WTC11 (cell line): Measurements from ENCODE around the gene CD4. TPM values are rescaled to one million over a fixed set of nuclear protein-coding genes. Genes with fewer than 3 reads are reported as not detected.

ENCODE experiments used
- ATAC-seq: fragments of 200-7000 bp; cut with Tn5 transposase; 2 replicates; pipeline ENCODE4 v1.10.0; 2021; ENCODE audit warnings: mild to moderate bottlenecking, moderate library complexity
- CTCF ChIA-PET: fragments of 300-600 bp; sonication (Branson Sonifier 250); formaldehyde crosslinking; loops from one replicate; lab custom pipeline; 2021; ENCODE audit warnings: antibody characterized with exemption; lab: Charles Lee
- POLR2A ChIA-PET: fragments of 350-600 bp; sonication (Branson Sonifier 250); formaldehyde crosslinking; loops from one replicate; lab custom pipeline; 2021; ENCODE audit warnings: antibody characterized with exemption; lab: Charles Lee
- DNase-seq: peaks from one replicate; pipeline ENCODE4 v3.0.0; 2021; ENCODE audit warnings: low spot score
- H3K27ac Mint-ChIP-seq: 2 replicates; pipeline ENCODE4 v1.8.0; 2021; ENCODE audit warnings: mixed read lengths
- H3K27me3 Mint-ChIP-seq: 2 replicates; pipeline ENCODE4 v1.8.0; 2021; ENCODE audit warnings: low read depth, mild to moderate bottlenecking, moderate library complexity, mixed read lengths
- H3K36me3 Mint-ChIP-seq: 2 replicates; pipeline ENCODE4 v1.8.0; 2021; ENCODE audit warnings: mixed read lengths
- H3K4me1 Mint-ChIP-seq: 2 replicates; pipeline ENCODE4 v1.8.0; 2022; ENCODE audit warnings: mixed read lengths
- H3K4me3 Mint-ChIP-seq: 2 replicates; pipeline ENCODE4 v1.8.0; 2021; ENCODE audit warnings: mild to moderate bottlenecking, moderate library complexity, mixed read lengths
- H3K9me3 Mint-ChIP-seq: 2 replicates; pipeline ENCODE4 v1.8.0; 2021; ENCODE audit warnings: mixed read lengths
- ARID4B ChIP-seq: sonication (generic); formaldehyde crosslinking; IDR thresholded peaks from 2 replicates; pipeline ENCODE4 v1.8.0; 2023; ENCODE audit warnings: missing genetic modification reagents, mild to moderate bottlenecking, borderline replicate concordance
- ATF1 ChIP-seq: sonication (generic); formaldehyde crosslinking; IDR thresholded peaks from 2 replicates; pipeline ENCODE4 v1.8.1; 2023; ENCODE audit warnings: mild to moderate bottlenecking, moderate library complexity, missing genetic modification reagents
- CBFB ChIP-seq: sonication (generic); formaldehyde crosslinking; IDR thresholded peaks from 2 replicates; pipeline ENCODE4 v1.8.1; 2022; ENCODE audit warnings: mild to moderate bottlenecking, low read depth, missing genetic modification reagents
- E2F4 ChIP-seq: sonication (generic); formaldehyde crosslinking; IDR thresholded peaks from 2 replicates; pipeline ENCODE4 v1.8.1; 2022; ENCODE audit warnings: low read depth, mild to moderate bottlenecking, moderate library complexity, missing genetic modification reagents, borderline replicate concordance
- ELF4 ChIP-seq: sonication (generic); formaldehyde crosslinking; IDR thresholded peaks from 2 replicates; pipeline ENCODE4 v1.8.1; 2022; ENCODE audit warnings: low read depth, mild to moderate bottlenecking, moderate library complexity, missing genetic modification reagents
- ETV6 ChIP-seq: sonication (generic); formaldehyde crosslinking; IDR thresholded peaks from 2 replicates; pipeline ENCODE4 v1.8.1; 2022; ENCODE audit warnings: mild to moderate bottlenecking, missing genetic modification reagents
- GRHL2 ChIP-seq: fragments of 250-450 bp; sonication (Bioruptor Pico); IDR thresholded peaks from 2 replicates; pipeline ENCODE4 v1.8.0; 2022; ENCODE audit warnings: mild to moderate bottlenecking, moderate library complexity; ENCODE audit not compliant: insufficient replicate concordance, severe bottlenecking
- MAX ChIP-seq: sonication (generic); formaldehyde crosslinking; IDR thresholded peaks from 2 replicates; pipeline ENCODE4 v1.8.0; 2022; ENCODE audit warnings: mild to moderate bottlenecking, missing genetic modification reagents
- MLX ChIP-seq: sonication (generic); formaldehyde crosslinking; IDR thresholded peaks from 2 replicates; pipeline ENCODE4 v1.8.1; 2023; ENCODE audit warnings: mild to moderate bottlenecking, missing genetic modification reagents, moderate library complexity
- MXD4 ChIP-seq: fragments of 250-450 bp; sonication (Bioruptor Pico); IDR thresholded peaks from 2 replicates; pipeline ENCODE4 v1.8.0; 2021; ENCODE audit warnings: mild to moderate bottlenecking, moderate library complexity, borderline replicate concordance
- NFATC4 ChIP-seq: fragments of 250-450 bp; sonication (Bioruptor Pico); IDR thresholded peaks from 2 replicates; pipeline ENCODE4 v1.9.0; 2021; ENCODE audit warnings: mild to moderate bottlenecking
- NR2C2 ChIP-seq: sonication (generic); formaldehyde crosslinking; IDR thresholded peaks from 2 replicates; pipeline ENCODE4 v1.8.0; 2022; ENCODE audit warnings: mild to moderate bottlenecking, missing genetic modification reagents
- NR3C1 ChIP-seq: sonication (generic); formaldehyde crosslinking; conservative IDR thresholded peaks from 2 replicates; pipeline ENCODE4 v1.8.1; 2023; ENCODE audit warnings: low read depth, mild to moderate bottlenecking, missing genetic modification reagents
- STAT6 ChIP-seq: sonication (generic); formaldehyde crosslinking; conservative IDR thresholded peaks from 2 replicates; pipeline ENCODE4 v1.8.1; 2023; ENCODE audit warnings: mild to moderate bottlenecking, low read depth, missing genetic modification reagents, moderate library complexity
- TEAD1 ChIP-seq: sonication (generic); formaldehyde crosslinking; IDR thresholded peaks from 2 replicates; pipeline ENCODE4 v1.8.0; 2022; ENCODE audit warnings: mild to moderate bottlenecking, missing genetic modification reagents
- TEAD4 ChIP-seq: sonication (generic); formaldehyde crosslinking; IDR thresholded peaks from 2 replicates; pipeline ENCODE4 v1.8.0; 2022; ENCODE audit warnings: mild to moderate bottlenecking, missing genetic modification reagents
- ZBTB21 ChIP-seq: sonication (generic); formaldehyde crosslinking; IDR thresholded peaks from 2 replicates; pipeline ENCODE4 v1.8.1; 2023; ENCODE audit warnings: mild to moderate bottlenecking, missing genetic modification reagents, borderline replicate concordance
- ZNF138 ChIP-seq: sonication (generic); formaldehyde crosslinking; conservative IDR thresholded peaks from 2 replicates; pipeline ENCODE4 v1.8.1; 2022; ENCODE audit warnings: mild to moderate bottlenecking, moderate library complexity, missing genetic modification reagents
- ZNF219 ChIP-seq: sonication (generic); formaldehyde crosslinking; IDR thresholded peaks from 2 replicates; pipeline ENCODE4 v1.8.0; 2023; ENCODE audit warnings: missing genetic modification reagents, mild to moderate bottlenecking, borderline replicate concordance
- ZNF317 ChIP-seq: sonication (generic); formaldehyde crosslinking; IDR thresholded peaks from 2 replicates; pipeline ENCODE4 v1.8.1; 2023; ENCODE audit warnings: low read depth, mild to moderate bottlenecking, moderate library complexity, missing genetic modification reagents, borderline replicate concordance
- ZNF416 ChIP-seq: fragments of 250-450 bp; sonication (Bioruptor Pico); IDR thresholded peaks from 2 replicates; pipeline ENCODE4 v1.9.0; 2021; ENCODE audit warnings: mild to moderate bottlenecking, inconsistent platforms
- ZNF671 ChIP-seq: fragments of 250-450 bp; sonication (Bioruptor Pico); IDR thresholded peaks from 2 replicates; pipeline ENCODE4 v1.8.0; 2021; ENCODE audit warnings: mild to moderate bottlenecking
- ZSCAN18 ChIP-seq: fragments of 250-450 bp; sonication (Bioruptor Pico); IDR thresholded peaks from 2 replicates; pipeline ENCODE4 v2.1.2; 2022; ENCODE audit warnings: mild to moderate bottlenecking, moderate library complexity
- total RNA-seq: library from RNA; stranded (reverse); gene quantifications from 3 replicates; pipeline ENCODE4 v1.2.3, GENCODE V29; 2021

The CD4 gene
- total RNA-seq, 1 experiment from 2014 or later, result 2.5 TPM

- ChIA-PET CTCF (interaction anchor here (1.0 to 1.2 kb wide), 3 partner anchors 12 to 193 kb away, joined by 3 to 4 read pairs (median 4); no protein-coding TSS in a partner anchor), POLR2A (interaction anchor here (0.7 kb wide), 1 partner anchor 60 kb away, joined by 6 read pairs; no protein-coding TSS in a partner anchor)
- Mint-ChIP-seq H3K36me3 (no peaks in the 10 kb centered on the region), H3K9me3 (no peaks in the 10 kb centered on the region), H3K4me3 (no peak overlapping the region), H3K27ac (no peak overlapping the region), H3K4me1 (peaks cover 26% of the 10 kb centered on the region), H3K27me3 (peaks cover 44% of the 10 kb centered on the region)
- no peak for DNase-seq
- no peak for ATAC-seq
- TF ChIP-seq CBFB (CRISPR knock-in tag) (no peak), MAX (CRISPR knock-in tag) (no peak), GRHL2 (no peak), NR2C2 (CRISPR knock-in tag) (no peak), ETV6 (CRISPR knock-in tag) (no peak), NFATC4 (CRISPR knock-in tag) (no peak), ZNF219 (no peak), ARID4B (CRISPR knock-in tag) (no peak)
Measured at GRCh38 chr12:6813363-6813762, 24.0 kb downstream of the CD4 start.

- H3K4me1 Mint-ChIP-seq, result peaks cover 36% of the 10 kb centered on the region
- CTCF ChIA-PET, result interaction anchor here (1.0 to 2.5 kb wide), 3 partner anchors 8 to 63 kb away, joined by 3 to 9 read pairs (median 7); partner anchors contain the start of genes MLF2 and PTMS
- peak overlapping the region; percentile 9; the same call in 1 of the 2 replicates for H3K27ac Mint-ChIP-seq
- TF ChIP-seq MAX (CRISPR knock-in tag) (no peak), NR3C1 (CRISPR knock-in tag) (no peak), ZNF138 (no peak), ZSCAN18 (no peak), TEAD4 (no peak), ZNF671 (CRISPR knock-in tag) (no peak), ZBTB21 (CRISPR knock-in tag) (no peak), ATF1 (CRISPR knock-in tag) (no peak), ZNF317 (no peak), MLX (no peak), ELF4 (CRISPR knock-in tag) (no peak), STAT6 (no peak), TEAD1 (CRISPR knock-in tag) (no peak), ZNF416 (no peak), MXD4 (no peak), E2F4 (CRISPR knock-in tag) (no peak)
Measured at GRCh38 chr12:6816598-6816997, 27.3 kb downstream of the CD4 start.

More at GRCh38 chr12:6816598-6816997, 27.3 kb downstream of the CD4 start:
- POLR2A ChIA-PET, result no interaction called here
- H3K36me3 Mint-ChIP-seq, result no peaks in the 10 kb centered on the region
- DNase-seq, result no peak
- no peak overlapping the region for H3K4me3 Mint-ChIP-seq
- ATAC-seq, result no peak
- H3K9me3 Mint-ChIP-seq, result no peaks in the 10 kb centered on the region
- H3K27me3 Mint-ChIP-seq, result peaks cover 52% of the 10 kb centered on the region
